ENCODE results near the gene DUSP14.

DNA sequence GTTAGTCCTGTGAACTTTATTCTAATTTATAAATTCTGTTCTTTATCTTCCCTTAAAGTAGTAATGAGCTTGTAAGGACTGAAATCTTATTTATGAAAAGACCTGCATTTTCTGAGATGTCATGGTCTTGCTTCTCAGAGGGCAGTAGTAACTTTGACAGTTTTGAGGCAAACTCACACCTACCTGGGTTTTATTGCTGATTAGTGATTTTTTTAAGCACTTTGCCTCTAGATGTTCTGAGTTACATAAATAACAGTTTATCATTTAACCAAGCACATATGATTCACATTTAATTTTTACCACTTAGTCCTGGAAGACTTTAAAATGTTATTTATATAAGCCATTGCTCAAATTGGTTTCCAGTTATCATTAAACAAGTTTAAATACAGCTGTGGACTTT is 10.7 kb downstream of the DUSP14 start:
- TF ChIP-seq SRF (IDR thresholded peaks at IDR 0.05; ENCODE audit: low read depth, low read length), result no peak
- TF ChIP-seq GABPA (IDR thresholded peaks at IDR 0.05; ENCODE audit: borderline replicate concordance, insufficient read depth, low read length), result no peak
